TTC549 (cell line): ENCODE measurements around the gene SFMBT2.

Experiments used
- FAIRE-seq: peaks from 2 replicates; lab custom pipeline; 2012; peaks lifted over from hg19 to GRCh38; lab: Jason Lieb, UNC

SFMBT2 gene

DNA sequence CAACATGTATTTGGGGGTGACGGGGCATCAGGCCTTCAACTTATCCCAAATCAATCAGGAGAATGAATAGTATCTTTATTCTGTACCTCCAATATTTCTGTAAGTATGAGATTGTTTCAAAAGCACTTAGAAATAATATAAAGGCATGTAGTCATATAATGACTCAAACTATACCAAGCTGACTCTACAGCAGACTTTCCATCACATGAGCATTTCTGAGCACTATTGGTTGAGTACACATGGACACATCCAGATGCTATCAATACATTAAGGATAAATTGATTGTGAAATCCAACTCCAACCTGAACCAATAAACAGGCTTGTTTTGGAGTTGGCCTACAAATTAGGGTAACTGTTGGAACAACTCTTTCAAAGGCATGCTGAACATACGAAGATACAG is 229.4 kb downstream of the SFMBT2 start:
- no peak for FAIRE-seq

- FAIRE-seq: no peak
These were observed 231.3 kb downstream of the SFMBT2 start for GRCh38 chr10:7179536-7179935.

- FAIRE-seq: no peak
These were observed 236.9 kb downstream of the SFMBT2 start for GRCh38 chr10:7173948-7174347.

- no peak for FAIRE-seq
These were observed 239.0 kb downstream of the SFMBT2 start for GRCh38 chr10:7171825-7172224.

GRCh38 chr10:7170626-7171322 is 240.1 kb downstream of the SFMBT2 start:
- no peak for FAIRE-seq

DNA sequence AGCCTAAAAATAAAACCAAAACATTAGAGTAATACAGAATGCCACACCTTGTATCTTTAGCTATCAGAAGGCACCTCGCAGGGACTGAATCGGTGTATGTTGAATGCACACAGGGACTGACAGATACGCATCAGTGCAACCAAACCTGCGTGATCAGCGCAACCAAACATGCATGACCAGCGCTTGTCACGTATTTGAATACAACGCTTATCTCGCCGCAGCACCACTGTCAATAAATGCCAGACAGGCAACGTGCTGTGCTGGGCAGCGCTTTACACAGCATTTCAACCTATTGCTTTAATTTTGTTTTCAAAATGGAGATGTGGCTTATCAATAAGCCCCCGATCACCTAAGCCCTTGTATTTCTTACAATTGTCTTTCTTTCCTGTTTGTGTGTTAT is 242.4 kb downstream of the SFMBT2 start:
- FAIRE-seq: no peak

DNA sequence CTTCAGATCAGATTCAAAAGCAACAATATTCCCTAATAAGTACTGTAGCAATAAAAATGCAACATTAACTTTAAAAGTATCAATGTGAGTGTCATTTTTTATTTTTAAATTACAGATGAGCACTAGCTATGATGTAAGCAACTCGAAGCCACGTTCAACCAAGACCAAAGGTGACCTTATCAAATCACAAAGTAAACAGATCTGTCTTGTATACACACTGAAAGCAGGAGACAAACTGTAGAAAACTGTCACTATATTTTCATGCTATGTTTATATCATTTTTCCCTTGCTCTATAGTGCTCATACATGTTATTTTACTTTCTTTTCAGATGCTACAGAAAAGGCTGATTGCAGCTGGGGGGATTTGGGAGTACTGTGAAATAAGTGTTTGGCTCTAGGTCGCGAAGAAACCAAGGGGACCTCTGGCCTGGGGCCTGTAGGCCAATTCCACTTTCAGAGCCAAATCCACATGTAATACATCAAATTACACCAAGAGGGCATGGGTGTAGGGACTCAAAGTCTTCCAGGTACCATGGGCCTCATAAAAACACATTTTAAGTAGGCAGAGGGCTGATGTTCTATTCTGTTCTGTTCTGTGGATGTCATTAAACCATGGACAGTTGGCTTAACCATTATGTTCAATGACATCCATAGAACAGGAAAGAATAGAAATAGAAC is 245.2 kb downstream of the SFMBT2 start:
- no peak for FAIRE-seq

GRCh38 chr10:7164955-7165354 is 245.9 kb downstream of the SFMBT2 start:
- FAIRE-seq: no peak

DNA sequence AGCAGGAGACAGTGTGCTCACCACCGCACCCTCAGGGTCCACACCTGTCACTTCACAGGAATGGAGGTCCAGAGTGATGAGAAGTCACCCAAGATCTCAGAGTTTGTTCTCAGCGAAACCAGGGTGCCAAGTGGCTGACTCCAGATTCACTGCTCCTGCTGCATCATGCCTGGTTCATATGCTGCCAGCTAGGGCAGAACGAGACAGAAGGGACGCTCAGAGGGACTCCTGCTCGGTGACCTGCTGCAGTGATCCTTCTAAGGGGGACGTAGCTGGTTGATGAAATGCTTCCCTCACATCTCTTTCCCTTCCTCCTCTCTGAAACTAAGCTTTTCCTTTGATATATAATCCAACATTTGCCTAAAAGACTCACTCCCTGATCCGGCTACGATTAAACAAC is 248.5 kb downstream of the SFMBT2 start:
- FAIRE-seq: no peak

- no peak for FAIRE-seq
These were observed 249.2 kb downstream of the SFMBT2 start for GRCh38 chr10:7161484-7162250.

DNA sequence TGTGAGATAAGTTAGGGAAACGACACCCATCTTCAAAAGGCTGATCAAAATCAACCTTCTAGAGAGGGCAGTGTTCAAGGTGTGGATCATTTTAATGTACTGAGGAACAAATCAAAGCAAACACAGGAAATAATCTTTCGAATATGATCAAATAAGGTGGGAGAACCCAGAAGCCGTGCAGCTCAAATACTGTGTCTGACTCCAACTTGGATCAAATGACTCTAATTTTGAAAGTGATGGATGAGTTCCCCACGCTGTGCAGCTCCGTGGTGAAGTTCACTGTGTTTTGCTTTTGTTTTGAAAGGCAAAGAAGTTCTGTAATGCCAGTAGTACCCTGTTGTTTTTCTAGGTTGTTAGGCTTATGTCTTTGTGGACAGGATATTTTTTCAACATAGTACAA is 250.9 kb downstream of the SFMBT2 start:
- FAIRE-seq: no peak

GRCh38 chr10:7159517-7159916 is 251.3 kb downstream of the SFMBT2 start:
- FAIRE-seq: no peak

- no peak for FAIRE-seq
These were observed 253.7 kb downstream of the SFMBT2 start for GRCh38 chr10:7157091-7157490.

- no peak for FAIRE-seq
These were observed 257.1 kb downstream of the SFMBT2 start for GRCh38 chr10:7153750-7154149.

DNA sequence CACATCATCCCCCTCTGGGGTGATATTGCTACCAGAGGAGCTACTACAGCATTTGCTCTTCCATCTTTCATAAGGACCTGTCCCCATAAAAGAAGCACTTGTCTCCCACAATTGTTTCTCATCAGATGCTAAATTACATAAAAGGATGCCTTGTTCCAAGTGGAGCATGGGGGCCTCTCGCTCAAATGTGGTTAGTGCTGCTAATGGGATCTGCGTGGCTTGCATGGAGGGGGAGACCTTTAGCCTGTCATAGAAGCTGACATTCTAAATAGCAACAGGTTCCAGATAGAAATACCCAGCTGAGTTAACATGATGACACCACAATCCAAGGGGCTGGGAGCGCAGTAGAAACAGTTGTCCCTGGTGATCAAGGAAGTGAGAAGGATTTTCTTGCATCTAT is 257.9 kb downstream of the SFMBT2 start:
- FAIRE-seq: no peak

DNA sequence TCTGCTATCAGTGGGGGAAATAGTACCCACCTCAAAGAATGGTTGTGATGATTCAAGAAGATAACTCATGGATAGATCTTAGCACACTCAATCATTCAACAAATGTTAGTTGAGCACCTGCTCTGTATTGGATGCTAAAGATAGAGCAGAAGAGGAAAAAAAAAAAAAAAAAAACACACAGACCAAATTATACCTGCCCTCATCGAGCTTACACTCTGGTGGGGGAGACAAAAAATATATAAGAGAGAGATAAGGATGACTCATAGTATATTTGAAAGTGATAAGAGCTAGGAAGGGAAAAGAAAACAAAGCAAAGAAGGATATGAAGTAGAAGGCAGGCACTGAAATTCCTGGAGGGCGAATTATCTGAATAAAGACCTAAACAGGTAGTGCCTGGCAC is 258.5 kb downstream of the SFMBT2 start:
- no peak for FAIRE-seq

- FAIRE-seq: no peak
These were observed 259.3 kb downstream of the SFMBT2 start for GRCh38 chr10:7151538-7151937.

DNA sequence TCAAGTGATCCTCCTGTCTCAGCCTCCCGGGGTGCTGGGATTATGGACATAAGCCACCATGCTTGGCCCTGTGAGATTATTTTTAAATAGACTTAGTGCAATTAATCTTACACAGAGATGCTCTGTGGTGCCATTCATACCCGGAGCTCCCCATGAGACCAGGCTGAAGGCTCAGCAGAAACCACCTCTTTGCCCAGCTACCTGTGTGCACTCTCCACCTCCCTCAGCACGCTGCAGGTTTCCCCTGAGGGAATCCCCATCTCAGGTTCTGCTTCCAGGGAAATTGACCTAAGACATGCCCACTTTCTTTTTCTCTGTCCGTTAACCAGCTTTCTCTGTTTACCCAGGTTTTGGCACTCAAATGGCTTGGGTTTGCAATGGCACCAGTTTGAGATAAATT is 260.5 kb downstream of the SFMBT2 start:
- no peak for FAIRE-seq

DNA sequence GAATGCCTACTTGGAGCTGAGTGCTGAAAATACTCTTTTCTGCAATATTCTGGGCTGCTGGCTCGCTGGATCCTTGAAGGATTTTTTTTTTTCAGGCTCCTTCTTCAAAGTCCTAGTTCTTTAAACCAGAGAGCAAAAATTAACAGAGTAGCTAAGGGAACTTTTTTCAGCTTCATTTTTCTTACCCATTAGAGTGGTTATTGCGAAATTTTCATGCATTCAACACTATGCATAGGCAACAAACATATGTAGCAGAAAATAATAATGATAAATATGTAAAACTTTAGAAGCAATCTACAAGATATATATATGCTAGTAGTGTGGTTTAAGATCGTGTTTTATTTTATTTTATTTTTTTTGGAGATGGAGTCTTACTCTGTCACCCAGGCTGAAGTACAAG is 264.6 kb downstream of the SFMBT2 start:
- no peak for FAIRE-seq

DNA sequence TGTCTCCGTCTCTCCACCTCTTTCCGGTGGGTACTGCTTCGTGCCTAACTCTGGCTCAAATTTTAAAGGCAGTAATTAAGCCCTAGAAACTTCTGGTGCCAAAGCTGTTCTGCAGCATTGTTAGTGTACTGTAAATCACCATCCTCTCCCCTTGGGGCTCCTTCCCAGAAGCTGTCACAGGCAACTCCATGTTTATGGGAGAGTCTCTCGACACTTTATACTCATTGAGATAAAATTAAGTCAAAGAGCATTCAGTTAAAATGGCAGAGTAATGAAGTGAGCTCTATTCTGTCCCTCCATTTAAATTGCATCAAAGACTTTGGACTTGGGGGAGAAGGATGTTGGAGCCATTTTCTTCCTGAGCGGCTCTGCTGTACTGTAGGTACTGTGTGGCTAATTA is 274.8 kb downstream of the SFMBT2 start:
- no peak for FAIRE-seq

DNA sequence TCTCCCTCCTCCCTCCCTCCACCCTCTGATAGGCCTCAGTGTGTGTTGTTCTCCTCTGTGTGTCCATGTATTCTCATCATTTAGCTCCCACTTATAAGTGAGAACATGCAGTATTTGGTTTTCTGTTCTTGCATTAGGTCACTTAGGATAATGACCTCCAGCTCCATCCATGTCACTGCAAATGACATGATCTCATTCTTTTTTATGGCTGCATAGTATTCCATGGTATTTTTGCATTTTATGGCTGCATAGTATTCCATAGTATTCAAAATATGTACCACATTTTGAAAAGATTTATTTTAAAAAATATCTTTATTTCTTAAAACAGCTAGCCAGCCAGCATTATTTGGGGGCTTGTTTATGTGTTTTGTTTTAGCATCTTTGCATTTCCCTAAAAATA is 275.6 kb downstream of the SFMBT2 start:
- no peak for FAIRE-seq

- FAIRE-seq: no peak
These were observed 276.4 kb downstream of the SFMBT2 start for GRCh38 chr10:7134448-7134847.

DNA sequence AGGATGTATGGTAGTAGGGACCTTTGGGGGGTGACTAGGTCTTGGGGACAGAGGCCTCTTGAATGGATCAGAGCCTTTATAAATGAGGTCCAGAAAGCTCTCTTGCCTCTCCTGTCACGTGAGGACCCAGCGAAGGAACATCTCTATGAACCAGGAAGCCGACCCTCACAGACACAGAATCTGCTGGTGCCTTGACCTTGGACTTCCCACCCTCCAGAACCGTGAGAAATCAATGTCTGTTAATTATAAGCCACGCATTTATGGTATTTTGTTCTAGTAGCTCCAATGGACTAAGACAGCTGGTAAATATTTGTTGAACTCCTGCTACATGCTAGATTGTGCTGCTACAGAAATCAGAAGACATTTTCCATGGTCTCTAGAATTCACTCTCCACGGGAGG is 276.9 kb downstream of the SFMBT2 start:
- FAIRE-seq: no peak

DNA sequence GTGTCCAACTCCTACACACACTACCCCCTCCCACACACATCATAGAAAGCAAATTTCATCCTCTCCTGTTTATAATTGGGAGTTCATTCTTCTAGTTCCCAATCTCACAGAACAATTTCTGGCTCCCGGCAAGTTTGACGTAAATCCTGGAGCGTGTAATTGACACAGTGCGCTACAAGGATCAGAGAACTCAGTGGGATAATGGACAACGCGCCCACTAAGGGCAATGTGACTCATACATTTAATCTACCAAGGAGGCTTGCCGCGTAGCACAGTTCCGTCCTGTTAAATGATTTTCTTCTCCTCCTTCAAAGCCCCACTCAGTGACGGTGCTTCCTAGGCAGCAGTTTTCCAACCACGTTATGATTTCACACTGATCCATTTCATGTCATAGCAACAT is 277.6 kb downstream of the SFMBT2 start:
- no peak for FAIRE-seq
